Smooth muscle cell (in vitro differentiated cells): Measurements from ENCODE around the gene PRKAG2. TPM values are rescaled to one million over a fixed set of nuclear protein-coding genes. Genes with fewer than 3 reads are reported as not detected.

ENCODE experiments used
- DNase-seq: peaks from one replicate; lab custom pipeline; 2025; ENCODE audit not compliant: unreplicated experiment; lab: John Stamatoyannopoulos, UW
- H2AFZ ChIP-seq: fragments of 200-600 bp; sonication (generic); 2 replicates; pipeline ENCODE4 v1.6.0; 2016; ENCODE audit warnings: antibody characterized with exemption, low read depth, mild to moderate bottlenecking
- H3F3A ChIP-seq: fragments of 200-600 bp; sonication (generic); 2 replicates; pipeline ENCODE4 v1.6.0; 2017; ENCODE audit warnings: antibody characterized with exemption, low read depth
- H3K27ac ChIP-seq: fragments of 200-600 bp; sonication (generic); 2 replicates; pipeline ENCODE4 v1.5.1; 2016; ENCODE audit warnings: low read depth, mild to moderate bottlenecking
- H3K27me3 ChIP-seq: fragments of 200-600 bp; sonication (generic); 2 replicates; pipeline ENCODE4 v1.6.1; 2016; ENCODE audit warnings: low read depth, mild to moderate bottlenecking
- H3K36me3 ChIP-seq: fragments of 200-600 bp; sonication (generic); 2 replicates; pipeline ENCODE4 v1.5.1; 2016; ENCODE audit warnings: low read depth
- H3K4me1 ChIP-seq: fragments of 200-600 bp; sonication (generic); 2 replicates; pipeline ENCODE4 v1.5.1; 2016; ENCODE audit warnings: low read depth
- H3K4me2 ChIP-seq: fragments of 200-600 bp; sonication (generic); 2 replicates; pipeline ENCODE4 v1.6.0; 2016; ENCODE audit warnings: mild to moderate bottlenecking
- H3K4me3 ChIP-seq: fragments of 200-600 bp; sonication (generic); 2 replicates; pipeline ENCODE4 v1.5.1; 2016; ENCODE audit warnings: mild to moderate bottlenecking
- H3K79me2 ChIP-seq: fragments of 200-600 bp; sonication (generic); 2 replicates; pipeline ENCODE4 v1.6.0; 2016; ENCODE audit warnings: low read depth, mild to moderate bottlenecking
- H3K9ac ChIP-seq: fragments of 200-600 bp; sonication (generic); 2 replicates; pipeline ENCODE4 v1.6.0; 2016; ENCODE audit warnings: low read depth
- H3K9me3 ChIP-seq: fragments of 200-600 bp; sonication (generic); replicated peaks from 2 replicates; pipeline ENCODE4 v1.5.1; 2016; ENCODE audit warnings: low read depth
- H4K20me1 ChIP-seq: fragments of 200-600 bp; sonication (generic); 2 replicates; pipeline ENCODE4 v1.6.0; 2016; ENCODE audit warnings: low read depth
- CTCF ChIP-seq: fragments of 200-600 bp; sonication (generic); IDR thresholded peaks from 2 replicates; pipeline ENCODE4 v1.5.1; 2017; ENCODE audit warnings: borderline replicate concordance, mild to moderate bottlenecking, antibody characterized with exemption; ENCODE audit not compliant: insufficient read depth, poor library complexity, severe bottlenecking
- WGBS: methylation state at CpG from one replicate; pipeline ENCODE4 v1.1.7; 2016; ENCODE audit warnings: low lambda C conversion rate; 5-methylcytosine and 5-hydroxymethylcytosine counted together
- polyA plus RNA-seq: library from polyadenylated mRNA; unstranded; fragments of >200 nt; fragmentation: Nextera tagmentation; extraction: Ambion mirVana; gene quantifications from 2 replicates; pipeline ENCODE4 v1.2.1, GENCODE V29; 2016
- total RNA-seq: library from RNA; depleted of rRNA; stranded (reverse); fragments of >200 nt; gene quantifications from 2 replicates; pipeline ENCODE4 v1.2.3, GENCODE V29; 2014

The PRKAG2 gene
- total and polyA plus RNA-seq, 2 experiments from 2014 or later = 3.5 to 3.9 TPM

GRCh38 chr7:151850491-151851124 lies 26.3 kb downstream of the PRKAG2 start:
- TF ChIP-seq CTCF = no peak
- Histone ChIP-seq H3K4me3 (no peak overlapping the region), H3K27me3 (no peaks in the 10 kb centered on the region), H3K36me3 (no peaks in the 10 kb centered on the region), H3K27ac (no peak overlapping the region), H2AFZ (no peak overlapping the region), H3F3A (no peaks in the 10 kb centered on the region), H3K4me1 (no peaks in the 10 kb centered on the region), H3K79me2 (no peaks in the 10 kb centered on the region), H4K20me1 (no peaks in the 10 kb centered on the region), H3K9me3 (no peaks in the 10 kb centered on the region), H3K4me2 (no peak overlapping the region), H3K9ac (no peak overlapping the region)
- DNase-seq = no peak
- 94% methylated on average over 19 of the region's 19 CpGs for WGBS

- no peaks in the 10 kb centered on the region for H3K36me3 ChIP-seq
- no peaks in the 10 kb centered on the region for H3K9me3 ChIP-seq
- TF ChIP-seq CTCF = no peak
- 91% methylated on average over 13 of the region's 13 CpGs for WGBS
- no peaks in the 10 kb centered on the region for H3F3A ChIP-seq
- no peaks in the 10 kb centered on the region for H3K27me3 ChIP-seq
- H3K4me3 ChIP-seq = no peak overlapping the region
- H3K9ac ChIP-seq = no peak overlapping the region
- no peaks in the 10 kb centered on the region for H4K20me1 ChIP-seq
- H3K4me2 ChIP-seq = no peak overlapping the region
- H3K27ac ChIP-seq = no peak overlapping the region
- no peaks in the 10 kb centered on the region for H3K4me1 ChIP-seq
- no peak for DNase-seq
- H2AFZ ChIP-seq = no peak overlapping the region
- H3K79me2 ChIP-seq = no peaks in the 10 kb centered on the region
These were observed 27.0 kb downstream of the PRKAG2 start for GRCh38 chr7:151849879-151850260.

GRCh38 chr7:151849008-151849878 lies 27.7 kb downstream of the PRKAG2 start:
- Histone ChIP-seq H3K27me3 (no peaks in the 10 kb centered on the region), H4K20me1 (no peaks in the 10 kb centered on the region), H3K9ac (no peak overlapping the region), H3K79me2 (no peaks in the 10 kb centered on the region), H3K4me2 (no peak overlapping the region), H2AFZ (no peak overlapping the region), H3K36me3 (no peaks in the 10 kb centered on the region), H3K4me1 (no peaks in the 10 kb centered on the region), H3F3A (no peaks in the 10 kb centered on the region), H3K27ac (no peak overlapping the region), H3K4me3 (no peak overlapping the region), H3K9me3 (no peaks in the 10 kb centered on the region)
- DNase-seq = no peak
- no peak for TF ChIP-seq CTCF
- WGBS = 89% methylated on average over 26 of the region's 26 CpGs
